Fibroblast of gingiva (primary cell): ENCODE measurements around the gene CHRNG.

Source experiments
- DNase-seq: peaks from one replicate; pipeline ENCODE4 v3.0.0-alpha.2; 2011; ENCODE audit warnings: low read depth

CHRNG gene

DNA sequence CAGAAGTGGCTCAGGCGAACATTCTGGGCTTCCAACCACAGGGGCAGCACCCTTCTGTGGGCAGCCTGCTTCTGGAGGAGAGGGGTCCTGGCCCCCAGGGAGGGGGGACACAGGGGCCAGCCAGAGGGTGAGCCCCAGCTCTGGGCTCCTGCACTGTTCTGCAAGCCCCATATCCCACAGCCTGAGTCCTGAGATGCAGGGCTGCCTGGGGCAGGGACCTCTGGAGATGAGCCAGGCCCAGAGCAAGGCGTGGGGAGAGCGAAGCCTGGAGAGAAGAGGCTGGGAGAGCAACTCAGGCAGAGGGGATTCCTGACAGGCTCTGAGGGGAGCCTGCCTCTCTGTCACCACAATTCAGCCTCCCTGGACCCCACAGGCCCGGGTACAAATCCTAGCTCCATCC is 32.8 kb upstream of the CHRNG start:
- DNase-seq = no peak

DNA sequence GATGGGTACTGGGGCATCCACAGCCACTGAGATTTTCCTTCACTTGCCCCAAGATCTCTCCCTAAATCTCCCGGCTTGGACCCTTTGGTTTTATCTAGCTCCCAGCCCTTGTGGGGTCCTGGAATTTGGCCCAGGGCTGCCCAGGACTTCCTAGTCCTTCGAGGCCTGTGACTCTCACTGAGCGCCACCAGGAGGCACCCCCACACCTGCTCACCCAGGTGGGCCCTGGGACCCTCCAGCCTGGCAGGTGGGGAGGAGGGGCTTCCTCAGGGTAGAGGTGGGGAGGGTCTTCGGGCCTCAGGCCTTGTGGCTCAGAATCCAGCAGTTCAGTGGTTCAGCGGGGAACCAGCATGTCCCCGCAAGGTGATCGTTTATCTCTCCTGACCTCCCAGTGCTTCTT is 31.2 kb upstream of the CHRNG start:
- no peak for DNase-seq

DNA sequence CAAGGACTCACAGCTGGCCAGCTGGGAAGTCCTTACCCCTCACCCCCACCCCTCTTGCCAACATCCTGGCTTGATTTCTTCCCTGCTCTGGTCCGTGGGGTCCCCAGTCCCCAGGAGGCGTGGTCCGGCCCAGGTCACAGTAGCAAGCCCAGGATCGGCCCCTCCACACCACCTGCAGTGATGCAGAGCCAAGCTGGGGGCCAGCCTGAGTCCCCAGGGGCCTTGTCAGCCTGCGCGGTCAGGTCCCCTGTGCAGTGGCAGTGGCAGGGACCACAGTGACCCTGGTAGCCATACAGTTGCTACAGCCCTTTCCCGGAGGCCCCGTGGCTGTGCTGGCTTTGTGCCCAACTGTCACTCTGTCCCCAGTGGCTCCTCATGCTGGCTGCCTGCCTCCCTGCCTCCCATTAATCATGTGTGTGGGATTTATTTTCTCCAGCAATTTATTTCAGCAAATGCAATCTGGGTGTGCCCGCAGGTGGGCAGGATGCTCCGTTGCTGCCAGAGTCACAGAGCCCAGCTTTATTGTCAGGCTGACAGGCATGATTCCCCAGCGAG is 28.1 kb upstream of the CHRNG start:
- no peak for DNase-seq

DNA sequence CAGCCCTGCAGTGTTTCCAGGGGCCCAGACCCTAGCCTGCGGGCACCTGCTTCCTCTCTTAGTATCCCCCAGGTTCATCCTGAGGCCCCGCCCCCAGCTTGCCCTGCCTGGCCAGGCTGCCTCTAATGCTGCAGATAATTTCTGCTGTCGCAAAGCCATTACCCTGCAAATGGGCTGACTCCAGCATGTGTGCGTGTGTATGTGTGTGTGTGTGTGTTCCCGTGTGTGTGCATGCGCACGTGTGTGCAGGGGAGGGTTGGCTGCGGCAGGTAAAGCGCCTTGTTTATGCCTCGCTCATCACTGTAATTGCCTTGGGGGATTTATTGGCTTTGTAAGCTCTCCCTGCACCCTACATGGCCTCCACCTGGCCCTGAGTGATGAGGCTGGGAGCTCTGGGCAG is 26.9 kb upstream of the CHRNG start:
- DNase-seq = no peak

DNA sequence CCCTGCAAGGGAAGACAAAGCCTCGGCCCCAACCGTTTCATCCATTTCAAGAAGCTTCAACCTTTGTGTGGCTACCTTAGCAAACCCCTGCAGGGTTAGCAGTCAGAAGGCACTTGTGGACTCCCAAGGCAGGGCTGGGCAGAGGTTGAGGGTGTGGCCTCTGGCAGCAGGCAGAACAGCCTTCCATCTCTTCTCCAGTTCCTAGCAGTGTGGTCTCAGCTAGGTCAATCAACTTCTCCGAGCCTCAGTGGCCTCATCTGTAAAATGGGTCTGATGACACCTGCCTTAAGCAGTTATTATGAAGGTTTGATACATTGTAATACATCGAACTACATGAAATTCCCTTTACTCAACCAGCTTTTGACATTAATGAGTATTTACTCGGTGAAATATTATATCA is 26.1 kb upstream of the CHRNG start:
- DNase-seq = no peak

DNA sequence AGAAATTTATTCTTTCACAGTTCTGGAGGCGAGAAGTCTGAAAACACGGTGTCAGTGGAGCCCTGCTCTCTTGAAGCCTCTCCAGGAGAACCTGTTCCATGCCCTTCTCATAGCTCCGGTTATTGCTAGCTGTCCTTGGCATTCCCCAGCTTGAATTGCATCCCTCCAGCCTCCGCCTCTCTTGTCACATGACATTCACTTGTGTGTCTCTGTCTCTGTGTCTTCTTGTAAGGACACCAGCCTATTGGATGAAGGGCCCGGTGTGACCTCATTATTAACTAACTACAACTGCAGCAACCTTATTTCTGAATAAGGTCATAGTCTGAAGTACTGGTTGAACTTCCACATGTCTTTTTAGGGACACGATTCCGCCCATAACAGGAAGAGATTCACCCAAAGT is 23.9 kb upstream of the CHRNG start:
- DNase-seq = no peak

DNA sequence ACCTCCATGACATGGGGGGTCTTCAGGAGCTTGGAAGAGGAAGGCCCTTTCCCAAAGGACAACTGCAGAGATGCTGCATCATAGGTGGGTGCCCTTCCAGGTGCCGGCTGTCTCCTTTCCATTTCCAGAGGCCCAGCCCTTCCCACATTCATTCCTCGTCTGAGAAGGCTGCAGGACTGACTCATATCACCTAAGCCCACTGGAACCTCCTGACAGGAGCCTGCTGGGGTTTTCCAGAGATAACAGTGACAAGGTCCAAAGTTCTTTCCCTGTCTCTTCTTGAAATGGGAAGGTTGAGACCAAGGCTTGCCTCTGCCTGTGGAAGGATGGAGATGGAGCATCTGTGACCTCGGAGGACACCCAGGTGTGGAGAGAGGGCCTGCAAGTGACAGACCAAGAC is 22.9 kb upstream of the CHRNG start:
- no peak for DNase-seq

DNA sequence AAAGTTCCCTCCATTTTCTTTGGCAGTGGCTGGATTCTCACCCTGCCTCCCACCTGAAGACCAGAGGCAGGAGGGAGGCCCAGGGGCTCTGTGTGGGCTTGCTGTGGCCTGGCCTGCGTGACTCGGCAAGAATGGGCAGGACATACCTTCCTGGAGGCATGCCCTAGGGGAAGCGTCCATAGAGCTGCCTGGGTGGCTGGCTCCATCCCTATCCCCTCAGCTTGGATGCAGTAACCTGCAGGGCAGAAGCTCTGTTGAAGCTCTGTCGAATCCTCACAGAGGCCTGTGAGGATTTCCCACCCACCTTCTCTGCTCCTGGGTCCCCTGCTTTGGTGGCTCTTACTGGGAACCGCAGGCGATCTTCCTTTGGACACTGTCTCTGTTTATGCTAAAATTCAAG is 20.6 kb upstream of the CHRNG start:
- no peak for DNase-seq

DNA sequence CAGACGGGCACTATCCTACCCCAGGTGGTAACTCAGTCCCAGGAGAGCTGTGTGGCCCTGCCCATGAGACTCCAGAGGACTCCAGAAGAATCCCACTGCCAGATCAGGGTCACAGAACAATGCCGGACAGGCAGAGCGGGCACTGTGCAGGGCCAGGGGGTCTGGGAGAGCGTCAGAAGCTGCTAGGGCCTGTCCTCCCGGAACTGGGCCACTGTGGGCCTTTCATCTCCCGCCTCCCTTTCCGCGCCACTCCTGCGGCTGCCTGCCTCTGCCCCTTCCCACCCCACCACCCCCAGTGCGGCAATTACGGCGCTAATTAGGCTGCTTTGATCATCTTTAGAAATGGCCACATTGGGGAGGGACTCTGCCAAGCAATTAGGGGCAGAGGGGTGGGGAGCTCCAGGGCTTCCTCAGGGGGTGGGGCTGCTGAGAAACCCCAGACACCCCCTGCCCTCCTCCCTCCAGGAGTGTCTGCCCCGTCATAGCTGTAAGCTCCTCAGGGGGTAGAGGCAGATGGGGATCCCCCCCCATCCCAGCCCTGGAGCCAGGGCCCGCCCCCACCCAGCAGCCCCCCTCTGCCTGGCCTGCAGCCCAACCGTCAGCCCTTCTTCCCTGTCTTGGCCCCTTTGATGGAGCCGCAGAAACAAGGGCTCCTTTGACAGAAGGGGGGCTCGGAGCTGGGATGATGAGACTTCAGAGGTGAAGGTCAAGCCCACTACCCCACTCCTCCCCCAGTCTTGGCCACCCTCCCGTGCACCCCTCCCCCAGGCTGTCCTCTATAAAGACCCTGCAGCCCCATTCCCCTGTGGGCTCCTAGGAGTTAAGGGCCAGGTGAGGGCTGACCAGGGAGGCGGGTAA is 19.7 kb upstream of the CHRNG start, which contains the start of gene PRSS56:
Gene PRSS56, plus strand, starts transcription at position 808 of the 858 bp plus-strand sequence. CDS start 211 bp downstream, outside the sequence.
- no peak for DNase-seq

DNA sequence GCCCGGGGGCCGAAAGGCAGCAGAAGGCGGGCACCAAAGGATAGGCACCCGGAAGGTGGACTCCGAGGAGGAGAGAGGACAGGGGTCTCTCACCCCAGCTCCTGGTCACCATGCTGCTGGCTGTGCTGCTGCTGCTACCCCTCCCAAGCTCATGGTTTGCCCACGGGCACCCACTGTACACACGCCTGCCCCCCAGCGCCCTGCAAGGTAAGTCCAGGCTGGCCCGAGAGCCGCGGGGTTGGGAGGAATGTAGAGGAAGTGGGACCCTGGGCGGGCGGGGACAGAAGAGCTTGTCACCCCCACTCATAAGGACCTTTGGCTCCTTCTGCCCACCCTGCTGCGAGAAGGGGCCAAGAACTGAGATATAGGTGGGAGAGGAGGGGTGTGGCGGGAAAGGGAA is 19.0 kb upstream of the CHRNG start:
- no peak for DNase-seq

DNA sequence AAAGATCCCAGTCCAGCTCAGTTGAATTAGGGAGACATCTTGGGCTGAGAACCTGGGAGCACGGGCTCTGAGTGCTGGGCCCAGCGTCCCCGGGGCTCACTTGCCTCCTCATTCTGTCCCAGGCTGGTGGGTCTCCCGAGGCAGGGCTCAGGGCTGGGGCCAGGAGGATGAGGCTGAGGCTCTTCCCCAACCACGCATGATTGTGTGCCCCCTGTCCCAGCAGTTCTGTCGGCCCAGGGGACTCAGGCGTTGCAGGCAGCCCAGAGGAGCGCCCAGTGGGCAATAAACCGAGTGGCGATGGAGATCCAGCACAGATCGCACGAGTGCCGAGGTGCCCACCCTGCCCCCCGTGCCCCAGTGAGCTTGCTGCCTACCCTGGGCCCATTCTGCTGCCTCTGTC is 18.4 kb upstream of the CHRNG start:
- no peak for DNase-seq

DNA sequence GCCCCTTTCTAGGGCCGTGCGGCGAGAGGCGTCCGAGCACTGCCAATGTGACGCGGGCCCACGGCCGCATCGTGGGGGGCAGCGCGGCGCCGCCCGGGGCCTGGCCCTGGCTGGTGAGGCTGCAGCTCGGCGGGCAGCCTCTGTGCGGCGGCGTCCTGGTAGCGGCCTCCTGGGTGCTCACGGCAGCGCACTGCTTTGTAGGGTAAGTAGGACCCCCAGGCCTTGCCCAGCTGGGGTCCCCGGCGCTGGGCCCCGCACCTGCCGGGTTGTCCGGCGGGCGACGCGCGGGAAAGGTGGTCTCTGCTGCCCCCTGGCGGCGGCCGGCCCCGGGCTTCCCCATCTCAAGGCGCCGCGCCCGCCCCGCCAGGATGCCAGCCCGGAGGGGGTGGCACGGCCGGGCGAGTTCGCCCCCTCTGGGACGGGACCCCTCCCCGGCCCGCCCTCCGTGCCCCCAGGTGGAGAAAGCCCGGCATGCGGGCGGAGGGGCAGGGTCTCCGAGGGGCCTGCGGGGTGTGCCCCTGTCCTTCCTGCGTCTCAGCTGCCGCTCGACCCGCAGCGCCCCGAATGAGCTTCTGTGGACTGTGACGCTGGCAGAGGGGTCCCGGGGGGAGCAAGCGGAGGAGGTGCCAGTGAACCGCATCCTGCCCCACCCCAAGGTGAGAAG is 17.4 kb upstream of the CHRNG start:
- DNase-seq = no peak

DNA sequence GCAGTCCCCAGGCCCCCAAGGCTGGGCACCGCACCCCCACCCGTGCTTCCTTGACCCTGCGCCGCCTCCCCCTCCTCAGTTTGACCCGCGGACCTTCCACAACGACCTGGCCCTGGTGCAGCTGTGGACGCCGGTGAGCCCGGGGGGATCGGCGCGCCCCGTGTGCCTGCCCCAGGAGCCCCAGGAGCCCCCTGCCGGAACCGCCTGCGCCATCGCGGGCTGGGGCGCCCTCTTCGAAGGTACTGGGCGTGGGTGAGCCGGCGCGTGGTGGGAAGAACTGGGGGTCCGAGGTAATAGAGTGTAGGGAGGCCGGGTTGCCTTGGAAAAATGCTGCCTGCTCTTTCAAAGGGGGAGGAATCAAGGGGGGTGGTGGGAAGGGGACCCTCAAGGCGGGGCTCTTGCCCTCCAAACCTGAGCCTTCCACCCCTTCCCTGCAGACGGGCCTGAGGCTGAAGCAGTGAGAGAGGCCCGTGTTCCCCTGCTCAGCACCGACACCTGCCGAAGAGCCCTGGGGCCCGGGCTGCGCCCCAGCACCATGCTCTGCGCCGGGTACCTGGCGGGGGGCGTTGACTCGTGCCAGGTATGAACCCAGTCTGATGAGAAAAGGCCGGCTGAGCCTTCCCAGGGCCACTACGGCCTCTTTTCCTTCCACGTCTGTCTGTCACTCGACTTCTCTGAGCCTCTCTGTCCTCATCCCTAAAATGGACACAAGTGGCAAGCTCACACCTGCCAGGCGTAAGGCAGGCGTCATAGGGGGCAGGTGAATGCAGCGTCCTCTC is 16.7 kb upstream of the CHRNG start:
- DNase-seq = no peak

DNA sequence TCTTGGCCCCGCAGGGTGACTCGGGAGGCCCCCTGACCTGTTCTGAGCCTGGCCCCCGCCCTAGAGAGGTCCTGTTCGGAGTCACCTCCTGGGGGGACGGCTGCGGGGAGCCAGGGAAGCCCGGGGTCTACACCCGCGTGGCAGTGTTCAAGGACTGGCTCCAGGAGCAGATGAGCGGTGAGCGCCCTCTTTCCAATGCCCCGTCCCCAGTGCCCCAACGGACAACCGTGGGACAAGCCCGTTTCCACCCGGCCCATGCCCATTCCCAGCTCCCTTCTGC is 16.1 kb upstream of the CHRNG start:
- no peak for DNase-seq

DNA sequence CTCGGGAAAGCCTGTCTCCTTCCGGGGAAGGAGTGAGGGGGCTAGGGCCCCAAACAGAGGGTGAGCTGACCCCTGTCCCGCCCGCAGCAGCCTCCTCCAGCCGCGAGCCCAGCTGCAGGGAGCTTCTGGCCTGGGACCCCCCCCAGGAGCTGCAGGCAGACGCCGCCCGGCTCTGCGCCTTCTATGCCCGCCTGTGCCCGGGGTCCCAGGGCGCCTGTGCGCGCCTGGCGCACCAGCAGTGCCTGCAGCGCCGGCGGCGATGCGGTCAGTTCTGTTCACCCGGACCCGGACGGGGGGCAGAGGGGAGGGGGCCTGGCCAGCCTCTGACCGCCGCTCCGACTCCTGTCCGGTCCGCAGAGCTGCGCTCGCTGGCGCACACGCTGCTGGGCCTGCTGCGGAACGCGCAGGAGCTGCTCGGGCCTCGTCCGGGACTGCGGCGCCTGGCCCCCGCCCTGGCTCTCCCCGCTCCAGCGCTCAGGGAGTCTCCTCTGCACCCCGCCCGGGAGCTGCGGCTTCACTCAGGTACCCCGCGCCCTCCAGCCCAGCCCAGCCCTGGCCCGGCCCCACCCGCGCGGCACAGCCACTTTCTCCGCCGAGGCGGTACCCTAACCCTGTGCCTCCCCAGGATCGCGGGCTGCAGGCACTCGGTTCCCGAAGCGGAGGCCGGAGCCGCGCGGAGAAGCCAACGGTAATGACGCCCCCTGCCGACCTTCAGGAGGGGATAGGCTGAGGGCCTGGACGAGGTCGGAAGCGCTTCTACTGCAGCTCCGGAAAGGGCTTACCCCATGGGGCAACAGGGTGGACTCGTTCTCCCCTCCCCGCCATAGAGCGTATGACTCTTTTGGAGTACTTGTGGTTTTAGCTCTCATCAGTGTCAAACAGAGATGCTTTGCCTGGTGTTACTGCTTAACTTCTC is 15.6 kb upstream of the CHRNG start:
- no peak for DNase-seq

DNA sequence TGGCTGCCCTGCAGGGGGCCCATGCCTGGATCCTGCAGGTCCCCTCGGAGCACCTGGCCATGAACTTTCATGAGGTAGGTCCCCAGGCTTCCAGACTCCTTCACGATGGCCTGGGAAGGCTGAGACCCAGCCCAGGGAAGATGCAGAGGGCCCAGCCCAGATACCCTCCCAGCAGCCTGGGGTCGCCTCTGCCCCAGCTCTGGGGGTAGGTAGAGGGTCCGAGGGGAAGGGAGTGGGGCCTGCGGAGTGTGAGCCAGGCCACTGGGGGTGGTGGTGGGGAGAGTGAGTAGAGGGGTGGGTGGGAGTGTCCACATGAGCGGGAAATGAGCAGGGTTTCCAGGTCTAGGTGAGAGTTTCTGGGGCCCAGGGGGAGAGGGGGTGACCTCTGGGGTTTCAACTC is 14.7 kb upstream of the CHRNG start:
- DNase-seq = no peak

DNA sequence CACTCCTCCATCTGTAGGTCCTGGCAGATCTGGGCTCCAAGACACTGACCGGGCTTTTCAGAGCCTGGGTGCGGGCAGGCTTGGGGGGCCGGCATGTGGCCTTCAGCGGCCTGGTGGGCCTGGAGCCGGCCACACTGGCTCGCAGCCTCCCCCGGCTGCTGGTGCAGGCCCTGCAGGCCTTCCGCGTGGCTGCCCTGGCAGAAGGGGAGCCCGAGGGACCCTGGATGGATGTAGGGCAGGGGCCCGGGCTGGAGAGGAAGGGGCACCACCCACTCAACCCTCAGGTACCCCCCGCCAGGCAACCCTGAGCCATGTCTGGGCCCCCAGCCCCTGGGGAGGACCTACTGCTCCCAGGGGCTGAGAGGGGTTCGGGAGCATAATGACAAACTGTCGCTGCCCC is 14.3 kb upstream of the CHRNG start:
- DNase-seq = no peak

DNA sequence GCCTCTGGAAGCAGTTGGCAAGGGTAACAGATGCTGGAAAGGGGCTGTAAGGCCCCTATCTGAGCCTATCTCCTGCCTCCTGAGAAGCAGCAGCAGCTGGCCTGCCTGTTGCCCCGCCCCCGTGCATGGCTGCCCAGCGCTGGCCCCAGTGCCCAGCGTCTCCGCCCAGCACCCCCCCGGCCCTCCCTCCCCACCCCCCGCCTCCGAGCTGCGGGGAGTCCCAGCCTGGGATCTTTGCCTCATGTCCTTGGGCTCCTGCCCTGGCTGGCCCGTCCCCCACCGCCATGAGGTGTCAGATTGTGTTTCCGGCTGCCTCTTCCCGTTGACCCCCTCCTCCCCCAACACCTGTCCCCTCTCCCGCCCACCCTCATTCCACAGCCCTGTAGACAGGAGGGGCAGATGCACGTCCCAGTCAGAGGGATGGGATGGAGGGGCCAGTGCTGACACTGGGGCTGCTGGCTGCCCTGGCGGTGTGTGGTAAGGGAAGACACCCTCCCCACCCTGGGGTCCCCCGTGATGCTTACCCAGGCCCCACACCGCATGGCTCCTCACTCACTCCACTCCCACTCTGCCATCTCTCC is 13.6 kb upstream of the CHRNG start, which contains the start of gene CHRND:
Gene CHRND, plus strand, starts transcription at position 370 of the 581 bp plus-strand sequence. Its CDS starts 56 bp downstream, at position 426.
- DNase-seq = no peak

DNA sequence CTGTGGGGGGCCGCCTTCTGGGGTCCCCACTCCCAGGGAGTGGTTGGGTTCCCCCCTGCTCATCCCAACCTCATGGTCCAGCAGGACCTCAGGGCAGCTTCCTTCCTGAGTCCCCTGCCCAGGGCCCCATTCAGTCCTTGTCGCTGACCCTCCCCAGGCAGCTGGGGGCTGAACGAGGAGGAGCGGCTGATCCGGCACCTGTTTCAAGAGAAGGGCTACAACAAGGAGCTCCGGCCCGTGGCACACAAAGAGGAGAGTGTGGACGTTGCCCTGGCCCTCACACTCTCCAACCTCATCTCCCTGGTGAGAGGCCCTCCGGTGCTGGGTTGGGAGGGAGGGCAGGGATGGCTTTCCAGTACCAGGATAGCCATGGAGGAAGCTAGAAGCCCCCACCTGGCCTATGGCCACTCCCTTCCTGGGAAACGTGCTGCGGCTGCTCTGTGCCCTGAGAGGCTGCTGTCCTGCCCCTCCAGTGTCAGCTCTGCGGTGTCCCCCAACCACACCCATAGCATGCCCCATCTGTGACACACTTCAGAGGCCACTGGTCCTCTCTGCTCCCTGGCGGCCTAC is 13.0 kb upstream of the CHRNG start:
- DNase-seq = no peak

DNA sequence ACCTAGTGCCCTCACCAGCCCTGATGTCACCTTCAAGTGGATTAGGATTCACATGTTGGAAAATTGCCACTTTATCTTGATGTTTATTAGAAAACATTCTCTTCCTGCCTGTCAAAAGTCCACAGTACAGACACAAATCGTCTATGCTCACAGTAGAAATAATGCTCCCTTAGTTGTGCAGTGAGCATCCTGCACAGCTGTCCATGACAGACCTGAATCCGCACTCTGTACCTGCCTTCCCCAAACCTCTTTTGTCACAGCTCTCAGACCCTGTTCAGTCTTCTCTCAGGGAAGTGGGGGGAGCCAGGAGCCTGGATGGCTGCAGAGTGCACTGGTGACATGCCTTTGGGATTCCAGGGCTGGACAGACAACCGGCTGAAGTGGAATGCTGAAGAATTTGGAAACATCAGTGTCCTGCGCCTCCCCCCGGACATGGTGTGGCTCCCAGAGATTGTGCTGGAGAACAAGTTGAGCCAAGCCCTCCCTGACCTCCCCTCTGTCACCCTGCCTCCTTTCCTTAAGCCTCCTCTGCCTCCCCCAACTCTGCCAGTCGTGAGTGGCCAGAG is 11.5 kb upstream of the CHRNG start:
- no peak for DNase-seq
